D721Med (cell line): ENCODE measurements around the gene CHD8.
"Not testable (repeated sequence)": the region's sequence is repeated elsewhere in the genome, so short reads cannot be mapped to it uniquely, and the experiment has no call there.

Experiments
- DNase-seq: peaks from one replicate; pipeline ENCODE4 v3.0.0; 2011; ENCODE audit warnings: low spot score; ENCODE audit not compliant: insufficient read length
- FAIRE-seq: peaks from 2 replicates; lab custom pipeline; 2011; peaks lifted over from hg19 to GRCh38; lab: Jason Lieb, UNC
- CTCF ChIP-seq: IDR thresholded peaks from 2 replicates; pipeline ENCODE4 v1.5.1; 2012; ENCODE audit warnings: mild to moderate bottlenecking, control low read depth; ENCODE audit not compliant: insufficient read depth; ENCODE audit errors: missing control alignments

The CHD8 gene

GRCh38 chr14:21467616-21468015 lies 11.7 kb upstream of the CHD8 start:
- TF ChIP-seq CTCF = no peak
- no peak for DNase-seq
- no peak for FAIRE-seq

GRCh38 chr14:21455592-21455911 lies 371 bp downstream of the CHD8 start:
- no peak for TF ChIP-seq CTCF
- DNase-seq (no peak), FAIRE-seq (no peak)

GRCh38 chr14:21454843-21455544 lies 929 bp downstream of the CHD8 start:
- DNase-seq (no peak), FAIRE-seq (no peak)
- no peak for TF ChIP-seq CTCF

GRCh38 chr14:21449899-21450216 lies 6.1 kb downstream of the CHD8 start:
- DNase-seq (no peak), FAIRE-seq (no peak)
- no peak for TF ChIP-seq CTCF

- not testable (repeated sequence) for FAIRE-seq, DNase-seq
Observed at GRCh38 chr14:21442657-21443056, 13.3 kb downstream of the CHD8 start.

- no peak for TF ChIP-seq CTCF
- DNase-seq (no peak), FAIRE-seq (no peak)
Observed at GRCh38 chr14:21440859-21441258, 15.1 kb downstream of the CHD8 start.

- FAIRE-seq = no peak
- no peak for TF ChIP-seq CTCF
- peak; percentile 51 for DNase-seq
Observed at GRCh38 chr14:21437063-21437901, 18.6 kb downstream of the CHD8 start.
